Posterior vena cava (tissue), 2 donors: Measurements from ENCODE around the gene RPAP3. TPM values are rescaled to one million over a fixed set of nuclear protein-coding genes. Genes with fewer than 3 reads are reported as not detected.

ENCODE experiments used
- DNase-seq: peaks from one replicate; pipeline ENCODE4 v3.0.0-alpha.2; 2020; ENCODE audit warnings: low spot score
- intact Hi-C, 2 donors: fragments of 100-400 bp; cut with DNase I; formaldehyde crosslinking; loops; one replicate each; pipeline versions ENCODE4 v1.14.1 to v1.14.2; 2022 to 2023
- total RNA-seq, 2 donors: library from RNA; stranded (reverse); fragmentation: NEBNext Ultra II Directional; extraction: Animal tissue kit (Norgen Biotek cat#: 25700); gene quantifications; one replicate each; pipeline ENCODE4 v1.2.1, GENCODE V29; 2021
- donor health status: DM: yes; HTN: yes; CAD: no.
- donor health status: DM: yes; HTN: yes; CAD: no.

Gene RPAP3
- total RNA-seq, 2 donors from 2014 or later: 23.2 to 24.0 TPM

DNA sequence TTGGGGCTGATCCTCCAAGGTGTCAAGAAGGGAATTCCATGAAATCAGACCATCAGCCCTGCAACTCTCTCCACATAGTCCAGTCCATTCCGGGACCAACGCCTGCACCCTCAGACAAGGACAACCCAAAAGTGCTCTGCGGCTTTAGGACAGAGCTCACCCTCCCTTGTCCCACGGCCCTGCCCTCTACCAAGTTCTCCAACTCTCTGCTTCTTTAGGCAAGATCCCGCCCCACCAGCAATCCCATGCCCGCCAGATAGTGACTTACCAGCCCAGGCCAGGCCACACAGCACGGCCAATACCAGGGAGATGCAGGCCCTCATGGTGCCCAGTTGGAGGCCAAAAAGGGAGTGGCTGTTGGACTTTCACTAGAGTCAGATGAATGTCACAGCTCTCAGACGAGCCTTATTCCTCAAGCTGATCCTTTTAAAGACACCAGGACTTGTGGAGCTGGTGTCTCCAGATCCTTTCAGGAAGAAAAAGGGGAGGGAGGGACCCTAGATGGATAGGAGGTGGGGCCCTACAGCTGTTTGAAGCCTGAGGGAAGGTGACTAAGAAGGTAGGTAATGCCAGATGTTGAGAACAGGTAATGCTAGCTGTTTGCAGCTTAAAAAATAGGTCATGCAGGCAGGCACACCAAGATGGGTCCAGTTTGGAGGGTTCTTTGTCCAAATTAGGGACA is 19.4 kb upstream of the RPAP3 start, which contains the start of gene ENDOU:
TSS of gene ENDOU (minus strand) at position 400 of the 682 bp plus-strand sequence. CDS start at position 323, 77 bp downstream.
- intact Hi-C loops: no loop called here
- DNase-seq: no peak

DNA sequence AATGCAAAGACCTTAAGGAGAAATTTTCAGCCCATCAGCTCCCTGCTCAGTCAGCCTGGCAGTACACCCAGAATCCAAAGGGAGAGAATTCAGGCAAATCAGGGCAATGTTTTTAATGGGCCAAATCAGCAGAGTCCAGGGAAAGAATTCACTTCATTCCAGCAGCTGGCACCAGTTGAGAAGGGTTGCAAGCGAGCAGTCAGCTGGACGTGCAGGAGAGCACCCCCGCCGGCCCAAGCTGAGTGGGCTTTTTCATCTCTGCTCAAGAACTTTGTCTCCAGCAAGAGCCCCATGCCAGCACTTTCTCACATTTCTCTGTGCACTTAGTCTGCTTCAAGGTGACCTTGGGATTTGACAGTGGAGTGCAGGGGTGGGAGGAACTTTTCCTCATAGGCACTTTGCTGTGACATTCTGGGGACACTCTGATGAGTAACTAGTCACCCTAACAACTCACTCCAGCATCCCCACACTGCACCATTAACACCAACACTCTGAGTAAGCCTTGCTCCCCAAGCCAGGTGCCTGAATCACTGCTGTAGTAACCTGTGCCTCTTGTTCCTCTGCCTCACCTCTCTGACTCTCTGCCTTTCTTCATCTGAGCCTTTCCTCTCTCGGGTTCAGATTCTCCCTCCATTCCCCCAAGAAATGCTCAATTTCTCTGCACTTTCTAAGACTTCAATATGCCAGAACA is 17.3 kb upstream of the RPAP3 start:
- no peak for DNase-seq
- intact Hi-C loops: no loop called here

DNA sequence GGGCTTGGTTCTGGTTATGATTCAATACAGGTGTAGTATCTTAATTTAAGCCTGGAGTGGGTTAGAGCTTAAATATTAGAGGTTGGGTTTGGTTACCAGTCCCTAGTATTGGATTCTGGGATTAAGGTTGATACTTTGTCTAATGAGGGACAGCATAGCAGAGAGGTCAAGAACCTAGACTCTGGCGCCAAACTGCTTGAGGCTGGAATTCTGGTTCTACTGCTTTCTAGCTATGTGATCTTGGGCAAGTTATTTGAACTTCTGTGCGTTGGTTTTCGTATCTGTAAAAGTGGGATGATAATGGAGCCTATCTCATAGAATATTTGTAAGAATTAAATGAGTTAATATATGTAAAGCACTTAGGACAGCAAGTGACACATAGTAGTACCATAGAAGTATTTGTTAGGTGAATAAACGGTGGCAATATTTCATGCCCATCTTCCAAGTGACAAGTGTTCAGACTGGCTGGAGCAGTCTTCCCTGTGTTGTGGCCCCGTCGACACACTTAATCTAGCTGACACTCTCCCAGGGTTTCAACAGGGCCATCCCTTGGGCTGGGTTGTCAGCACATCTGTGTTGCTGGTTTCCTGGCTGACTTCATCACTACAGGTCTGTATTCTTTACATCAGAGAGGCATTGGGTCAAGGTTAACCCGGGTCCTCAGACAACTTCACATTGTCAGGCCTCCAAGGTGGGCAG is 16.5 kb upstream of the RPAP3 start:
- no peak for DNase-seq
- intact Hi-C loops: no loop called here

DNA sequence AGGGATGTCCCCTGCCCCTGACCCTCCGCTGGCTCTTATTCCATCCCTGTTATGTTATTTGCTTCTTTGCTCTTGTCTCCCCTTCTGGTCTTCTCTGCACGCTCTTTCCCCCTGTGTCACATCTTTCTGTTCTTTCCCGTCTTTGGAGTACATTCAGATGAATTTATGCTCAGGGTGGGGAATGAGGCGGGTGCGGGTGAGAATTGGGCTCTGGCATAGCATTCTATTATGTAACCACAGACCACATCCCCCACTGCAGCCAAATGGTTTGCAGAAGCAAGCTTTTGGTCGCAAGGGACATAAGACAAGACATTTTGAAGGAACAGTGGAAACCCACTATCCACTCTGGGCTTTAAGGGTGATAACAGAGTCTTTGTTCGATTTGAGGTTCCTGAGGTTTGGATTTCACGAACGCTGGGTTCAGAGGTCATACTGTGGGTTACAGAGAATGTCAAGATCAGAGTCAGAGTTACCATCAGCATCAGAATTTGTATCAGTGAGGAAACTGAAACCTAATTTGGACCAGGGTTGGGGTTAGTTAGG is 15.7 kb upstream of the RPAP3 start:
- intact Hi-C loops: no loop called here
- DNase-seq: no peak

DNA sequence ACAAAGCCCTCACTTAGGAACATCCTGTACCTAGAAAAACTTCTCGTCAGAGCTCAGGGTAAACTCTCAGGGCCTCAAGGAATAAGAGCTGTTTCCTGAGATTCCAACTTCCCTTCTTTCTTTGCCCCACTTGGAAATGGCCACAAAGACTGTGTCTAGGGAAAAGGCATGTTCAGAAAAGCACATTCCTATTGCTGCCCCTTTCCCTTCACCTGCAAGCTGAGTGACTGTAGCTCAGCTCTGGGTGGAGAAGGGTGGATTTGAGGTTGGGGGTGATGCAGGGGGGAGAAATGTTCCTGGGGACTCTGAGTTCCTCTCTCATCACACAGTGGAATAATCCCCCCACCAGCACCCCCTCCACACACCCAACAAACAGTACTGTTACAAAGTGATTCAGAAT is 12.7 kb upstream of the RPAP3 start:
- intact Hi-C loops: loop anchor here (5.0 to 10.0 kb wide), 3 partner anchors 59 to 119 kb away; no protein-coding TSS in a partner anchor
- no peak for DNase-seq

DNA sequence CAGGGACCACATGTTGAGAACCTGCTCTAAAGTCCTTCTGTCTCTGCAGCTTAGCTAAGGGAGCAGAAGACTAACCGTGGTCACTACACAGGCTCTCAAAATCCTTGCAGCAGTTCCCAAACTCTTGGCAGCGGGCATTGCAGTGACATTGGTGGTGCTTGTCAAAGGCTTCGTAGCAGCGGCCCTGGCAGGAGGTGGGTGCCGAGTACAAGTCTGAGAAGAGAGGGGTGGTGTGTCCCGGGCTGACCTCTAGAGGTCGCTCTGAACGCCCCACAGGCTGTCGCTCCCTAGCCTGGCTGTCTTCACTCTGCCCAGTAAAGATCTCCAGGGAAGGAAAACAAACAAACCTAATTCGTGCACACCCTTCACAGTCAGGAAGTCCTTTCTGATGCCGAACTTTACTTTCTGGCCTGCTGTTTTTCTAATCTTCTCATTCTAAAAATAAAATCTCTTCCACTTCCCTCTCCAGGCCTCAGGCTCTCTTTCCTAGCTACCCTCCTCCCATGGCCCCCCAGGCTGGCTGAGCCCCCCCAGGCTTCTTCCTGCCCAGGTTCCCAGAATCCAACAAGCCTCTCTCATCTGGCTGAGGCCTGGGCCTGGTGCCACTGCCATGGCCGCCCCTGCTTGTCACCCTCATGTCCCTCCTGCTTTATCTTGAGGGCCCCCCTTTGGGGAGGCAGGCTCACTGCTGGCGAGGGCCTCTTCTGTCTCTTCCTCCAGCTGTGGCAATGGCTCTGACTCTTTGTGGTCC is 11.8 kb upstream of the RPAP3 start:
- peak; percentile 93 for DNase-seq
- intact Hi-C loops: loop anchor here (5.0 to 10.0 kb wide), 3 partner anchors 60 to 120 kb away; no protein-coding TSS in a partner anchor

DNA sequence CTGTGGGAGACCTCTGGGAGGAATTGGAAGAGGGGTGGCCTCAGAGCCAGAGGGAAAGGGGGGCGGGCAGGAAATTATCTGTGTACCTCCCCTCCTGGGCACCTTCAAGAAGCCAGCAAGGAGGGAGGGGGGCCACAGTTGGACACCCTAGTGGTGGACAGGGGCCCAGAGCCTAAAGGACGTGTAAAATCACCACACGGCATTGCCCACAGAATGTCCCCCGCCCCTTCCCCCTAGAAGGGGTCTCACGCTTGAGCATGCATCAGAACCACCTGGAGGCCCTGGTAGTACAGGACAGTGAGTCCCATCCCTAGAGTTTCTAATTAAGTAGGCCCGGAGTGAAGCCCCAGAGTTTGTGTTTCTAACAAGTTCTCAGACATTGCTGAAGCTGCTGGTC is 11.2 kb upstream of the RPAP3 start:
- no peak for DNase-seq

DNA sequence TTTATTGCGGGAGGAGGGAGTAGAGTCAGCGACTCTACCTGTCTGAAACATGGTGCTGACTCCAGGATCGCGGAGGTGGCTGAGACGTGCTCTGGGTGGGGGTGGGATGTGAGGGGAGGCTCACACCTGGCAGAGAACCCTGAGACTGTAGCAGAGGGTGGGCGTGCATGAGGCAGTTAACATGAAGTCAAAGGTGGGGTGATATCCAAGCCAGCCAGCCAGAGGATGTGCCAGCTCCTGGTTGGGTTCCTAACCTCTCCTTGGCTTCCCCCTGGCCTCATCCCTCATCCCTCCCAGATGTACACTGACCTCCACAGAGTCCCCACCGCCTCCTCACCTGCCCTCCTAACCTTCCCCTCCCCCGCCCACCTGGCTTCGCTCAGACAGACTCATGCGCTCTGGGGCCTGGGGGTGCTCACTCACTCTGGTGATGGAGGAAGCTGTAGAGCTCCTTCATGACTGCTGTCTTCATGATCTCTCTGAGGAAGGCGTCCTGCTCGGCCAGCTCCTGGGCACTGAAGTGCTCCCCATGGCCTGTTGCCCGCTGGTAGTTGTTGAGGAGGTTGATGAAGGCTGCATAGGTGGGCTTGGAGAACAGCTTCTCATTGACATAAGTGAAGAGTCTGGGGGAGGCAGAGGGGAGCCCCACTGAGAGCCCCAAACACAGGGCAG is 10.2 kb upstream of the RPAP3 start:
- intact Hi-C loops: loop anchor here (1.0 to 10.0 kb wide), 5 partner anchors 43 to 121 kb away; no protein-coding TSS in a partner anchor
- no peak for DNase-seq

More for the DNA sequence above, 11.2 kb upstream of the RPAP3 start:
- intact Hi-C loops: loop anchor here (5.0 to 10.0 kb wide), 3 partner anchors 60 to 120 kb away; no protein-coding TSS in a partner anchor

DNA sequence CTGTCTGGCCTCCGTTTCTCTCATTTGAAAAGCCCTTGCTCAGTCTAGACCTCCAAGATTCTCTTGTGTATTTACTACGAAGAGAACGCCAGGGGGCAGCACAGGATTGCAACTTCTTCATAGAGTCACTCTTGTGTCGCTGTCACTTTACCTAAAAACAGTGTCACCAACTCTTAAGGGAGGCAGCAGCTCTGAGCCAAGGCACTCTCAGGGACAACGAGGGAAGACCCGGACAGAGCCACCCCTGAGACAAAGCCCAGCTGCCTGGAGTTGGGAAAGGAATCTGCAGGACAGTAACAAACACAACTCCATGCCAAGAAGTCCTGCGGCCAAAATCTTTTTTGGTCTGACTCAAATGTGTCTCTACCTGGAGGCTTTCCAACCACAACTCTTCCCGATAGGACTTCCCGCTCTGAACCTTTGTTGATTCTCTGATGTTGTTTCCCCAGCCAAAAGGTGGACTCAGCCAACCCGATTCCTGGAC is 9.6 kb upstream of the RPAP3 start:
- intact Hi-C loops: loop anchor here (5.0 to 10.0 kb wide), 3 partner anchors 62 to 122 kb away; no protein-coding TSS in a partner anchor
- DNase-seq: peak; percentile 90

DNA sequence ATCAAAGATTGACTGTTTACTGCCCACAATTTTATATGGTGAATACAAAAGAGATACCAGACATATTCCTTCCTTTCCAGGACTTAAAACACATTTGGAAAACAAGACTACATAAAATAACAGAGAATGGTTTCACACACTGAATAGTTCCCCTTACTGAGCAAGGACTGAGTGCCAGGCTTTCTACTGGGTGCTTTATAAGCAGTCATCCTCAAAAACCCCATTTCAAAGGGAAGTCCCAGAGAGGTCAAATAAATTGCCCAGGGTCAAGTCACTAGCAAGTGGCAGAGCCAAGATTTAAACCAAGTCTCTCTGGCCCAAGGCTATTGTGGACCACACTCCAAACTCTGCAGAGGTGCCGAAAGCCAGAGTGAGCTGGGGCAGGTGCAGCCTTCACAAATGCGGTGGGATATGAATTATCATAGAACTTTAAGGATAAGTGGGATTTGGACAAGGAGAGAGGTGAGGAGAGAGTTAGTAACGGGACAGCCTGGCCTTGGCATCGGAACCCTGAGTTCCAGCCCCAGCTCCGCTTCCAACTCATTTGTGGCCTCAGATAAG is 9.1 kb upstream of the RPAP3 start:
- intact Hi-C loops: loop anchor here (5.0 to 10.0 kb wide), 3 partner anchors 62 to 122 kb away; no protein-coding TSS in a partner anchor
- DNase-seq: no peak

DNA sequence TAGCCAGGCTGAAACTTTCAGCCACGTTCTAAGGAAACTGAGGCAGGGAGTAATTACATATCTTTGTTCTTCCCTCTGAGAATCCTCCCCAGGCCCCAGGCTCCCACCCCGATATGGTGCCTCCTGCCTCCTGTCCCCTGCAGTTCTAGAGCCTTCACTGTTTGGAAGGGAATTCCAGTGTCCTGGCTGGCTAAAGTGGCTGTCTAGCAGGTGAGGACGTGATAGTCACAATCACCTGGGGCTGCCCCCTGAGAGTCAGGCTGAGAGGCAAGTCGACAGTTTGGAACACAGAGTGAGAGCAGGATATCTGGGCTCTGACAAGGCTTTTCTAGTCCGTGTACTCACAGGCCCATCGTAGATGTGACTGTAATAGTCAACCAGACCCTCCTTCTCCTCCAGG is 6.3 kb upstream of the RPAP3 start:
- no peak for DNase-seq
- intact Hi-C loops: loop anchor here in 1 of 2 donors (10.0 kb wide), 1 partner anchor 123 kb away; no protein-coding TSS in a partner anchor

DNA sequence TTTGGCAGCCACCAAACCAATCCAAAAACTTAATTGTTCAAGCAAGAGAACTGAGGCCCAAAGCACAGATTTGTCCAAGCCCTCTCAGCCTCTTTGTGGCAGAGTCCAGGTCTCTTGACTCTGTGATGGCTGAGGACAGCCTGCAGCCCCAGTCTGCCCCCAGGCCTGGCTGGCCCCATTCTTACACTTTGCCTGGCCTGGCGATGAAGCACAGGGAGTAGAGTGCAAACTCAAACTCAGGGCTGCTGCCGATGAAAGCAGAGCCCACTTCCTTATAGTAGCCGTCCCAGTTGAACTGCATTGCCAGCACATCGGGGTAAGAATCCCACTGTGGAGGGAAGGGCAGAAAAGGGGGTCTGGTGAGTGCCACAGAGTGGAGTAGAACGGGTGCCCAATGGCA is 5.6 kb upstream of the RPAP3 start:
- intact Hi-C loops: loop anchor here in 1 of 2 donors (10.0 kb wide), 1 partner anchor 123 kb away; no protein-coding TSS in a partner anchor
- DNase-seq: no peak

DNA sequence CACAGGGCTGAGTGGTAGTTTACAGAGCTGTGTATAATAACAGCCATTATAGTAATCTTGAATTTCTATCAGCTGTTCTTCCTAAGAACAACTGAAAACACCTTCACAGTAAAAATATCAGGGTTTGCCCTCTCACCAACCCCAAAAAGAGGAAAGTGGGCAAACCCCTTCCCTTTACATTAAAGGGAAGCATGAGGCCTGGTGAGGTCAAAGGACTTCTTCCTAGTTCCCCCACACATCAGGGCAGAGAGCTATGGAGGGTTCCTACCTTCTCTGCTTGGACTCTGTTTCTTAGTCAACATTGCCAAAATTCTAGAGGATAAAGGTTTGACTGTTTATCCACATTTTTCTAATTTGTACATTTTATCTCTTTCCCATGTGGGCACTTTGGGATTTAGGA is 4.4 kb upstream of the RPAP3 start:
- intact Hi-C loops: loop anchor here in 1 of 2 donors (10.0 kb wide), 1 partner anchor 125 kb away; no protein-coding TSS in a partner anchor
- DNase-seq: no peak

DNA sequence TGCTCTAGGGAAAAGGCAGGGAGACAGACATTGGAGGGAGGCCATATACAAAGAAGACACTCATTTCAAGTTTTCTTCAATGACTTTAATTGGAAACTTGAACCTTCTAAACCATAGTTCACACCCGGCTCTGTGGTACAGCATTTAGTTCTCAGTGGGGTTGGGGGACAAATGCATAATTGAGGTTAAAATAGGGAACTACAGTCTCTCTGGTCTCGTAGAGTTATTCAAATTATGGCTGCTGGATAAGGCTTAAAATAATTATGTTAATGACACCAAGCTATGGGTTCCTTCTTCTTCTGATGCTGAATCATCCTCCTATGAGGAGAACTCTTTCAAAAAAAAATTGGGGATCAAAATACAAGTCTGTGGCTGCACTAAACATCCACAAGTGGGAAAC is 3.8 kb upstream of the RPAP3 start:
- DNase-seq: no peak

DNA sequence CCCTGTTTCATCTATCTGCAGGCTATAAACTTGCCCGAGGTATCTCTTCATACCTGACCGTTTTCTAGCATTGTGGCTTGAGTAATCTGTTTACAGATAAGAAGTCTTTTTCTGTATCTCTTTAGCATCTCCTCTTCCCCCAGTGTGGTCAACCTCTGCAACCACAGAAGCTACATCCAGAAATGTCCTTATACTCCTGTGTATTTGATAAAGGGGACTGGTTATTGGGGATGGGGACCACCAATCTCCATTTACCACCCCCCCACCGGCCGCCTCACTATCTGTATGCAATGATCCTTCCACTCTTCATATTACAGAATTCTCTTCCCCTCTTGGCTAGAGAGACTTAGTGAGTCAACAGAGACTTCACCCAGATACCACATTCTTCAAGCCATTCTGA is 3.4 kb upstream of the RPAP3 start:
- no peak for DNase-seq
- intact Hi-C loops: no loop called here

More for the DNA sequence above, 3.8 kb upstream of the RPAP3 start:
- intact Hi-C loops: loop anchor here in 1 of 2 donors (10.0 kb wide), 1 partner anchor 125 kb away; no protein-coding TSS in a partner anchor

DNA sequence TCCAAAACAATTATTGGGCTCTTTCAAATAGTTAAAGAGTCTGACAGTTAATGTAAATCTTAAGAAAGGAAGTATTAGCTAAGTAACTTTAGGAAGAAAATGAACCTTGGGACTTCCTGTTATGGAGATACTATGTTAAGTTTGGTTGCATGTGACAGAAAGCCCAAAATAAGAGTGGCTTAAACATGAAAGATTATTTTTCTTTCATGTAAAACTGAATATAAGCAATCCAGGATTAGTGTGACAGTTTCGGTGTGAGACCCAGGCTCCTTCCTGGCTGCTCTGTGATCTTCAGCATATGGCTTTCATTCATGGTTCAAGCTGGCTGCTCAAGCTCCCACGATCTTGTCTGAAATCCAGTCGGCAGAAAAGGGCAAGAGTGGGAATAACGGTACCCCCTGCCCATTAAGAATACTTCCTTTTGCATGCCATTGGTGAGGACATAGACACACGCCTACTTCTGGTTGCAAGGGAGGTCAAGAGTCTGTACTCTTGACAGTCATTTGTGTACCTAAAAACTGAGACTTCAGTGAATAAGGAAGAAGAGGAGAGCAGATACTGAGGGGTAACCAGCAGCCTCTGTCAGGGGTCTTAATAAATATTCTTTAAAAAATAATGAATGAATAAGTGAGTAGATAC is 2.2 kb upstream of the RPAP3 start:
- no peak for DNase-seq
- intact Hi-C loops: no loop called here

DNA sequence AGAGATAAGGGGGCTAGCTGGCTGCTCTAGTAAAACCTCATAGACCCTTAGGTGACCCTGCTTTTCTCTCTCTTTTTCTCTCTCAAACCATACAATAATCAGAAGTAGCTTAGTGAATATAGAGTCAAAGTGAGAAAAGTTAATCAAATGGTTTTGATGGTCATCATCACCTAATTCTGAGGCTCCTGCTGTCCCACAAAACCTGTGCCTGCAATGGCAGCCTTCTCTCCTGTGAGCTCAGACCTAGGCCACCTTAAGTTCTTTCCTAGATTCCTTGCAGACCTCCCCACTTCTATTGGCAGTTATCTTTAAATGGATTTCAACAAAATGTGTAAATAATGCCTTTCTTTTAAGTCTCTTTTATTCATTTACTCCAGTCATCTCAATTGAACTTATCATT is 1.5 kb upstream of the RPAP3 start:
- DNase-seq: no peak
- intact Hi-C loops: no loop called here
